TTC549 (cell line): ENCODE measurements around the gene NFYC.
"Not testable (repeated sequence)": the region's sequence is repeated elsewhere in the genome, so short reads cannot be mapped to it uniquely, and the experiment has no call there.

Source experiments
- FAIRE-seq: peaks from 2 replicates; lab custom pipeline; 2012; peaks lifted over from hg19 to GRCh38; lab: Jason Lieb, UNC

NFYC gene

DNA sequence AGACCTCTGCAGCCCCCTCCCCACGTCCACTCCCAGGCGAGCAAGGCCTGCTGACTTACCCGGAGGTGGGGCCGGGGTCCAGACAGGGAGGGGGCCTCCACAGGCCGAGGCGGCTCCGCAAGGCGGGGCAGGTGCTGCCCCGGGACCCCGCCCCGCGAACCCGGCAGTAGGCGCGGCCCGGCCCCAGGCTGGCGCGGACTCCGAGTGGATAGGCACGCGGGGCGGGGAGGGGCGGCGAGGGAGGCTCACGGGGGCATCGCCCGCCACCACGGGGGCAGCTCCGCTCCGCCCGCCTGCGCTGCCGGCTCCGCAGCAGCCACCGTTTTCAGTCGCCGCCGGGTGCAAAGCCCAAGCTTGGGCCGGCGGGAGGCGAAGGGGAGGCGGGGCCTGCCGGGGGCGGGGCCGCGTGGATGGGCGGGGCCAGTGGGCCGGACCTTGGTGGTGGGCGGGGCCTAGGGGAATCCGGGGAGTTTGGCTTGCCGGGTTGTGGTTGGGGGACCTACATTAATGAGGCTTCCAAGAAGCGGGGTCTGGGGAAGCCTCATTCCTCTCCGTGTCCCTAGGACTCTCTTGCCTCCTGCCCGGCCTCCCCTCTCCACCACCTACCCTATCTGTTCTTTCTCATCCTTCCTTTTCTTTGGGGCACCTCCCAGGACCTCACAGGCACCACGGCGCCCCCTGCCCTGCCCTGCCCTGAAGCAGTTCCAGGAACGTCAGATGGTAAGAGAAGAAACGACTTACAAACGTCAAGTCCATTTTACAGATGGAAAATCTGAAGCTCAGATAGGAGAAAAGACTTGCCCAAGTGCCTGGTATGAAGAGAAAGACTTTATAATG is 26.0 kb upstream of the NFYC start, which contains the start of gene RIMS3:
Gene RIMS3, minus strand, starts transcription at position 348 of the 837 bp plus-strand sequence. CDS start 23,757 bp downstream, outside the sequence.
- FAIRE-seq: no peak

- FAIRE-seq: no peak
Observed at GRCh38 chr1:40668769-40669525, 22.6 kb upstream of the NFYC start.

DNA sequence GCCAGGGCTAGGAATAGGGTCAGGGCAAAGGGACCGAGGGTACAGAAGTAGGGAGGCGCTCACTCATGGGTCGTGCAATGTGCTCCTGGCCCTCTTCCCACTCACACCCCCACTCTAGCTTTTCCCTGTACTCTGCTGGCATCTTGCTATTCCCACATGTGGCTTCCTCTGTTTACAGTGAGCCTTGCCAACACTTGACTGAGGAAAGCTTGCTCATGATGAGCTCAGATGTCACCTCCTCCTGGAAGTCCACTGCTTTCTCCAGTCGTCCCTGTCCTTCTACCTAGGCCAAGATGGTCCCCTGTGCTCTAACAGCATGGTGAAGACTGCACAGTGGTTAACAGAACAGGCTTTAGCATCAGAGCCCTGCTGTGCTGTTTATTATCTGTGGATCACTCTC is 18.1 kb upstream of the NFYC start:
- FAIRE-seq: no peak

DNA sequence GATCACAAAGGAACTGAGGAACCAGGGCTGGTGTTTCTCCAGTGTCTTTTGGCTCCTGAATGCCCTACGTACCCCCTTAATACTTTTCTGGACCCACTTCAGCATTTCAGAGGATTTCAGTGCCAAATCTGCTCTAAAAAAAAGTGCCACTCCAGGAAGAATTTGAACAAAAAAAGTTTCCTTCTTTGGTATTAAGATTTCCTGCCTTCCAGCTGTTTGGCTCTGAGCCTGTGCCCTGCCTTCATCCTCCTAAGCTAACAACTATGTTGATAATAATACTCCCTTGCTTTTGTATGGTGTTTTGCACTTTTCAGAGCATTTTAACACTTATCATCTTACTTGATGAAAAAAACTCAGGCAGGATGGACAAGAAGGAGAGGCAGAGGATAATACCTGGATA is 15.0 kb upstream of the NFYC start:
- no peak for FAIRE-seq

- FAIRE-seq: no peak
Observed at GRCh38 chr1:40679165-40679953, 12.1 kb upstream of the NFYC start.

DNA sequence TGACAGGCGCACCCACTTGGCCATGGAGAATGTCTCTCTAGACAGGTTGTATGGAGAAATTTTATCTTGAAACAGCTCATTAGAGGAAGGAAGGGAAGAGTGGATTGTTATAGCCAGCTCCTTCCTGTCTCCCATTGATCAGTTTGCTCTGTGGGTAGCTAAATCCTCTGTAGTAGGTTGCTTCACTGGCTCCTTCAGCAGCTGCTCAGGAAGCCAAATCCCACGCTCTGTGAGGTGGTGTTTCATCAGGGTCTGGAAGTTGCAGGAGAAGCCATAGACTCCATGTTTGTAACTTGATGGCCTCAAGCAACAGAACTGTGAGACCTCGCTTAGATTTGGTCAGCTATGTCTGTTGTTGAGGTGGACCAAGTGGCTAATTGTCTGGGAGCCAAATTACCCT is 6.8 kb upstream of the NFYC start:
- FAIRE-seq: no peak

DNA sequence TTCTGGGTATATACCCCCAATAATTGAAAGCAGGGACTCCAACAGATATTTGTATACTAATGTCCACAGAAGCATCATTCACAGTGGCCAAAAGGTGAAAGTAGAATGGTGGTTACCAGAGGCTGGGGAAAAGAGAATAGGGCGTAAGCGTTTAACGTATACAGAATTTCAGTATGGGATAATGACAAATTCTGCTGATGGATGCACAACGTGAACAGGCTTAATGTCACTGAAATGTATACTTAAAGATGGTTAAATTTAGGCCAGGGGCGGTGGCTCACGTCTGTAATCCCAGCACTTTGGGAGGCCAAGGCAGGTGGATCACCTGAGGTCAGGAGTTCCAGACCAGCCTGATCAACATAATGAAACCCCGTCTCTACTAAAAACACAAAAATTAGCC is 4.4 kb upstream of the NFYC start:
- FAIRE-seq: no peak

DNA sequence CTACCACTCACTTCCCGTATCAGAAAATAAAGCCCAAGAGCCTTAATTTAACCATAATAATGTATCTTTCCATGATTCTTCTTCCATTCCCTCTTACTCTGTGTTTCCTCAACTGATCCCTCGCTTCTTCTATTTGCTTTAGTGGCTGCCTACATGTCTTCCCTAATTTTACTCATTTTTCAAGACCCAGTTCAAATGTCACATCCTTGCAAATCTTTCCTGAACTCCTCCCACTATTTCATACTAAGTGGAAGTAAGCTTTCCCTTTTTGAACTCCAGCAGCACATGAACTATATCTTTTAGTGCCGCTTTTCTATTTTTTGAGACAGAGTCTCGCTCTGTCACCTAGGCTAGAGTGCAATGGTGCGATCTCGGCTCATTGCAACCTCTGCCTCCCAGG is 3.8 kb upstream of the NFYC start:
- no peak for FAIRE-seq

GRCh38 chr1:40689737-40690136 is 1.8 kb upstream of the NFYC start:
- no peak for FAIRE-seq

- no peak for FAIRE-seq
Observed at GRCh38 chr1:40690771-40691537, 550 bp upstream of the NFYC start.

DNA sequence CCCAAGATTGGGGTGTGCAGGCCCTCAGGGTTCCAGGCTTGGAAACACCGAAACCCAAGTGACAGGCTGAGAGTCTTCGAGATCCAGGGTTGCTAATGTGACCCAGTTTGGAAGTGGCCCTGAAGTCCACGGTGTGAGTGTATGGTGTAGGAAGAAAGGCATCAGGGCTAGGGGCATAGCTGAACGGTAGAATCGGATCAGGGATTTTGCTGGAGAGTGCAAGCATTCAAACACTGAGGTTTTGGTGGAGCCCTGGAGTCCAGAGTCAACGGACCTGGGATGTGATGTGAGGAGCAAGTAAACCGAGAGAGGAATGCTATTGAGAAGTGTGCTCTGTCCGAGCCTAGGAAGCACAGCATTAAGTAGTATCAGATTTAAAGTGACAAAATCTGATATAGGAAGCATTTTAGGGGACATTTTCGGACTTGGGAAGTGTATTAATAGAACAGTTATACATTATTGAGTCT is 958 bp downstream of the NFYC start:
- no peak for FAIRE-seq

GRCh38 chr1:40693425-40693824 is 1.9 kb downstream of the NFYC start:
- no peak for FAIRE-seq

- no peak for FAIRE-seq
Observed at GRCh38 chr1:40694353-40694874, 2.9 kb downstream of the NFYC start.

DNA sequence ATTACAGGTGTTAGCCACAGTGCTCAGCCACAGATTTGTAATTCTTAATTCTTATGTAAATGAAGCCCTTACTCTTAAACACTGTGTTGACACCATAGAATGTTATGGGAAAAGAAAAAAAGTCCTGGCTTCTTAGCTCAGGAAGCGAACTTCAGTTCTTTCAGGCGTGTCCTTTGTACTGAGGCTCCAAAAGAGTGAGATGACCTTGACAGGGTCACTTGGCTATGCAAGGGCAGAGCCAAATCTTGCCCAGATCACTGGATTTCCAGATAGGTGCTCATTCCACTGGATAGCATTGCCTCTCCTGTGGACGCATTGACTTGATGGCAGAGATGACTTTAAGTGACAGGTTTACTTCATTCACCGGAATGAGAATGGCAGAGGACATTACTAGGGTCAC is 4.8 kb downstream of the NFYC start:
- no peak for FAIRE-seq

DNA sequence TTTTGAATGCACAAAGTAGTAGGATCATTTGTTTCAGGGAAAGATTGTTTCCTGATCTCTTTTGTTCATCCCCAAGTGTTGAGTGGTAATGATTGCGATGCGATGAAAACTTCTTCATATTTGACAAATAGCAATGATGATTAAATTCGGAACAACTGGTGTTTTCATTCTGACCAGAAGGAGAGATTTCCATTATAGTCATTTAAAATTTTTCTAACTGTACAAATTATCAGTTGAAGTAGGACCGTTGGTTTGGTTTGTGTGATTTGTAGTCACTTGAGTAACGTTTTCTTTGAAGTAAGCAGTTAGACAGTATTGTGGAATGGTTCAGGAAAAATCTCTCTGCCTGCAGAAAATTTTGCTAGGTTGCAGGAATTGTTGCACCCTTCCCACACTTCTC is 5.9 kb downstream of the NFYC start:
- FAIRE-seq: no peak

DNA sequence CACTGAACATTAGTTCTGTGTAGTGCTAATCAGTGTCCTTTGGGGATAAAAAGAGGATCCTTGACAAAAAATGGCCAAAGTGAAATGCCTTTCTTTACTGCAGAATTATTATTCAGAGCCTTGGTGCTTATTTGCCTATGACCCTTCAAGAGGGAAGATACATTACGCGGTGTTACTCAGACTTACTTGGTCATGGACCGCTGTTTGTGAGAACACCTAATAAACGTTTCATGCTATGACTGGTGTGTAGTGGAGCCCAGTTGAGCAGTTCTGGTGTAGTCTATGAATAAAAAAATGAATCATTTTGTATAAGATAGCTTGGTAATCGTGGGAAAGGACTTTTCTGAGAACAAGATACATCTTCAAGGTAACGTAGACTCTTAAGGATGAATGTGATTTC is 8.3 kb downstream of the NFYC start:
- FAIRE-seq: no peak

DNA sequence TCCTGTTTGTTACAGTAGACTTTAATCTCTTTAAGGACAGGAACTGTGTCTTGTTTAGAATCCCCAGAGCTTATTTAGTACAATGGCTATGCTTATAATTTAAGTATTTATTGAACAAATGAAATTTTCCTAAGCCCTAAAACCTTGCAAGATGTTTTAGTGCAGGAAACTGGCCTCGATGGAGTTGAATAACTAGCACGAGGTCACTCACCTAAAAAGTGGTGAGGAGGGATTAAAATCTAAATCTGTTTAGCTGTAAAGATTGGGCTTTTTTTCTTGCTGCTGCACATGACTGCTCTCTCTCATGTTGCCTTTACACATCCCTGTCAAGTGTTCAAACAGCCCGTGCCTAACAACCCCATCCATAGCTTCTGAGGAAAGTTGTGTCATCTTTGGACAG is 10.2 kb downstream of the NFYC start:
- no peak for FAIRE-seq

DNA sequence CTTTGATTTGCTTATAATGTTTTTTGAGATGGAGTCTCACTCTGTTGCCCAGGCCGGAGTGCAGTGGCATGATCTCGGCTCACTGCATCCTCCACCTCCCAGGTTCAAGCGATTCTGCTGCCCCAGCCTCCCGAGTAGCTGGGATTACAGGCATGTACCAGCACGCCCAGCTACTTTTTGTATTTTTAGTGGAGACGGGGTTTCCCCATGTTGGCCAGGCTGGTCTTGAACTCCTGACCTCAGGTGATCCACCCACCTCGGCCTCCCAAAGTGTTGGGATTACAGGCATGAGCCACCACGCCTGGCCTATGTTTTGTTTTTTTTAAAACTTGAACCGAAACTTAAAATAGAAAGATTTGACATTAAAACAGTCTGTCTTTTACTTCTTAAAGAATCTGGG is 11.3 kb downstream of the NFYC start:
- FAIRE-seq: not testable (repeated sequence)

DNA sequence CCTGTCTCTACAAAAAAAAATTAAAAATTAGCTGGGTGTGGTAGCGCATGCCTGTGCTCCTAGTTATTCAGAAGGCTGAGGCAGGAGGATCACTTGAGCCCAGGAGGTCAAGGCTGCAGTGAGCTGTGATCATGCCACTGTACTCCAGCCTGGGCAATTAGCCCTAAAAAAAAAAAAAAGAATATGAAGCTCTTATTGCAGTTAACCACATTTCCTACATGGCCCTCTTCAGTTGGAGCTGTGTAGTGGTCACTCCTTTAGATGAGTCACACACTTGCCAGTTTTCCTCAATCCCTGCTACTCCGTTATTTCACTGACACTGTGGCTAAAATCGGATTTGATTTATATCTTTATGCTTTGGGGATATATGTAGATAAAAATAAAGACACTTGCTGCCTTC is 11.8 kb downstream of the NFYC start:
- FAIRE-seq: no peak

DNA sequence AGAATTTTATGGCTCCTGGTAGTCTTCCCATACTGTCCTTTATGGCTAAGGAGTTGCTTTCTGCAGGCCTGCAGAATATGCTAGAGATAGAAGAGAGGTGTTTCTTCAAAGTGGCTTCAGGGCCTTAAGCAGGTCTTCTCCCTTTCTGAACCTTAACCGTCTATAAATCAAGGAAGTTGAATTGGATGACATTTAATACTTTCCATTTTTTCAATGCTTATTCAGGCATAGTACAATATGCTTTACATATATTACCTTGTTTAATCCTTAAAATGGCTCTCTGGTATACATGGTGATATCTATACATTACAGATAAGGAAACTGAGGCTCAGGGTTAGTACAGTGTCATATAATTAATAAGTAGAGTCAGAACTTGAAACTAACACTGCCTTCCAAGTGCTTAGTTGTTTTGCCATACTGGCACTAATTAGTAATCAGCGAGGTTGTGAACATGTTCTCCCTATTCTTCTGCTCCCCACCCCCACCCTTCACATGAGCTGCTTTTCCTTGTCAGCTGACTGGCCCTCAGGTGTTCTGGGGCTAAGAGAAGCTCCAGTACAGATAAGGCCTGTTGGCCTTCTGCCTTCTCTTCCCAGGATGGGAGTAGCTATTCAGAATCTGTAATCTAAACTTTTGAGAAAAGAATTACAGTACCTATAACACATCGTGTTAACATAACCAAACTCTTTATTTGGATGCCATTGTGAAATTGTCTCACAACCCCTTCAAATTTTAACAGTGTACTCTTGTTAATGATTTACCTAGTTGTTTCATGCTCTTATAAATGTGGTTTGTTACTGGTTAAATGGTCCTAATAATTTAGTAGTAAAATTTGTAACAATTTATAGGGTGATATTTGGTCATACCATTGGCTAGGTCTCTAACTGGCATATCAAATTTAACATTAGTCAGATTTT is 13.6 kb downstream of the NFYC start:
- FAIRE-seq: no peak

- FAIRE-seq: no peak
Observed at GRCh38 chr1:40706626-40707025, 15.1 kb downstream of the NFYC start.
